ENCODE data around the gene POLR1C.
"Not testable (repeated sequence)": the region's sequence is repeated elsewhere in the genome, so short reads cannot be mapped to it uniquely, and the experiment has no call there.

The POLR1C gene

DNA sequence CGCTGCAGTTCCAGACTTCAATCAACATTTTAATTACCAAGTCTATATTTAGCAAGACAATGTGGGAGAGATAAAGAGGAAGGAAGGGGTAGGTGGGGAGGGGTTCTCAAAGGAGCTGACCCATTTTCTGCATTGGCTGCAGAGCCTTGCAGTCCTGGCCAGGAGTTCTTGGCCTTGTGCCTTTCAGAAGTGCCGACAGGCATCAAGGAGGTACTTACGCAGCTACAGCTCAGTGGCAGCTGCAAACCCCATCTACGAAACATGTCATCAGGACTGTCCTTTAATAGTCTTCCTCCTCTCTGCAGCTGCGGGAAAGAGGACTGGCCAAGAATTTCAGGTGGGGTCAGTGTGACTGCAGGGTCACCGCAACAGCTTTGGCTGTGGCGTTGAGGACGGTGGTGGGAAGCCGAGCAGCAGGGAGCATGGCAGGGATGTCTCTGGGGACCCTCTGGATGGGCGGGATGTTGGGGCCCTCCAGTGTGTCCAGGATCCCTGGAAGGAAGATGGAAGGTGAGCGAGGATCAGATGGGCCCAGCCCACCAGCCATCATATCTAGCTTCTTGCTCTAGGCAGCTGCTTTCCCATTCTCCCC is 5.0 kb upstream of the POLR1C start:
- no peak for DNase-seq

GRCh38 chr6:43515808-43516207 is 1.1 kb upstream of the POLR1C start:
- no peak for DNase-seq

- DNase-seq: no peak
Observed at GRCh38 chr6:43516367-43516696, 557 bp upstream of the POLR1C start.

DNA sequence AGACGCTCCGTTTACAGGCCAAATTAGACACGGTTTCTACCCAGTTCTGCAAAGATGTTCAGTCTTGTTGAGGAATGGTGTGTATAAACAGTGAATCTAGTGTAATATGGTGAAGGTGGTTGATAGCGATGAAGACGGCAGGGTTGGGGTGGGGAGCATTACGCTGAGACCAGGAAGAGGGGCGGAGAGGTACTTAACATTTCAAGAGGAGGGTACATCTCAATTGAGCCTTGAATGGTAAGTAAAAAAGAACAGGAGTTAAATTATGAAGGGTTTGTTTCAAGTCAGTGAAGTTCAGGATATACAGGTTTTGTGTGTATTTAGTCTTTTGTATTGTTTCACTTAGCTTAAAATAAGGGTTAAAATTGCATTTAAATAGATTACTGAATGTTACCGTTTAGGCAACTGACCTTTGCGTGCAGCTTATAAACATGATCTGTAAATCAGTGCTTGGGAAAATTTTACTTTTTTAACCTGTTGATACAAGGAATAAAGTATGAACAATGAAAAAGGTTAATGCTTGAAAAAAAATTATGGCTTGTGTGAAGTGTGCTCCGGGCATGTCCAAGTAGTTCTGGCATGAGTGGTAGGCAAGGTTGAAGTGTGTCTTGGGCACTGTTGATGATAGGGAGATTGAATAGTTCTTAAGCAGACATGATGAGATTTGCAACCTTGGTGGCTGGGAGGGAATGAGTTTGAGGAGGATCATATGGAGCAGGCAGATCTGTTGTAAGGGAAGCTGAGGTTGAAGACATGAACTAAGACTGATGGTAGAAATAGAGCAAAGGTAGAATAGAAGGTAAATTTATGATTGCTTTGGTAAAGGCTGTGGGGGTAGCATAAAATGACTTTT is 842 bp downstream of the POLR1C start:
- DNase-seq: no peak

DNA sequence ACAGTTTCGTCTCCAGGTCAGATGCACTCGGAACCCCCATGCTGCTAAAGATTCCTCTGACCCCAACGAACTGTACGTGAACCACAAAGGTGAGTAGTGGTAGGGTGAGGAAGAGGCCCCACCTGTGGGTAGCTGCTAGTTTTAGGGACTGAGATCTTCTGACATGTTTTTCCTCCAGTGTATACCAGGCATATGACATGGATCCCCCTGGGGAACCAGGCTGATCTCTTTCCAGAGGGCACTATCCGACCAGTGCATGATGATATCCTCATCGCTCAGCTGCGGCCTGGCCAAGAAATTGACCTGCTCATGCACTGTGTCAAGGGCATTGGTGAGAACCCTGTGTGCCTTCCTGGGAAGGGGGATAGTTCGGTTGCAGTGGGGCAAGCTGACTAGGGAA is 3.2 kb downstream of the POLR1C start:
- no peak for DNase-seq

DNA sequence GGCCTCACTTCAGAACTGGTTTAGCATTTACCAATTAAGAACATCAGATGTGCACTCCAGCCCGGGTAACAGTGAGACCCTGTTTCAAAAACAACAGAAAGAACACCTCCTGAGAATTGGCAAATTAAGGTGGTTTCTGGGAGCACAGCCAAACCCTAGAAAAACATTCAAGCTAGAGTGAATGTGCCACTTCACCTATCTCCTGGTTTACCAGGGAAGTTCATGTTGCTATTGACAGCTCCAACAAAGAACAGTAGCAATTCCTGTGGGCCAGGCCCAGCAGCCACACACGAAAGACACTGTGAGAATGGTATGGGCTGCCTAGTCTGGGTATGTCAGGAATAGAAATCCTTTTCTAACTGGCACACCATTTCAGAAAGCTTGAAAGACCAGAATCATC is 4.9 kb downstream of the POLR1C start:
- DNase-seq: peak; percentile 36

GRCh38 chr6:43522547-43523261 is 5.8 kb downstream of the POLR1C start:
- DNase-seq: no peak

GRCh38 chr6:43523284-43523683 is 6.4 kb downstream of the POLR1C start:
- no peak for DNase-seq

DNA sequence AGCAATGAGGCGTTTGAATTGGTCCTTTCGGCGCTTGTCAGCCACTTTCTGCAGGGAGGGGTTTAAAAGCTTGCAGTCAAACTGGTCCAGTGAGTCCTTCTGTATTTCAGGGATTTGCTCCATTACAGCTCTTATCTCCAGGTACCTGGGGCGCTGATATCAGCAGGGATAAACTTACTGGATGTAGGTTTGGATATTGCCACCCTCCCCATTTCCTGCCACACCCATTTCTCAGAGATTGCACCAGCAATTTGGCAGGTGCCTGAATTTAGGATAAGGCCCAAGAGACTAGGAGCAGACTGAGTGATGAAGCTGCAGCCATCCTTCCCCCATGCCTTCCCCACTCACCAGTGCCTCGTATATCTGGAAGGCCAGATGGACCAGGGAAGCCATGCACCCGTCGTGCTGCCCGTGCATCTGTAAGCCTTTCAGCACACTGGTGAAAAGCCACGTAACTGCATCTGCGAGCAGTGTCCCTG is 7.6 kb downstream of the POLR1C start:
- DNase-seq: no peak

DNA sequence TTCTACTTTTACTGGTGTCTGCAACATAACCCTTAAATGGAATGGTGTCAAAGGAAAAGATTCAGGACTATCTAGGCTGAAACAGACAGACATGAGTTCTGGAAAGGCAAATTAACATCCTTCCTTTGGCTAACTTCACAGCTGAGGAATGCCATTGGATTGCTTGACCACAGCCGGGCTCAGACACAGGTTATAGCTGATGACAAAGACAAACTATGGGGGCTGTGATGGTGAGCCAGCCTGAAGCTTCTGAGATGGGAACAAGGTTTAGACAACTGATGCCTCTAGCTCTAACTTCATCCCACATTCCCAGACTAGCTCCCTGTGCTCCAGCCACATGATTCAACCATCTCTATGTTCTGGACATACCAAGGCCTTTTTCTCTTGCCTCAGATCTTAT is 15.3 kb downstream of the POLR1C start:
- no peak for DNase-seq

- not testable (repeated sequence) for DNase-seq
Observed at GRCh38 chr6:43538986-43539385, 22.1 kb downstream of the POLR1C start.

- not testable (repeated sequence) for DNase-seq
Observed at GRCh38 chr6:43539409-43539808, 22.5 kb downstream of the POLR1C start.

DNA sequence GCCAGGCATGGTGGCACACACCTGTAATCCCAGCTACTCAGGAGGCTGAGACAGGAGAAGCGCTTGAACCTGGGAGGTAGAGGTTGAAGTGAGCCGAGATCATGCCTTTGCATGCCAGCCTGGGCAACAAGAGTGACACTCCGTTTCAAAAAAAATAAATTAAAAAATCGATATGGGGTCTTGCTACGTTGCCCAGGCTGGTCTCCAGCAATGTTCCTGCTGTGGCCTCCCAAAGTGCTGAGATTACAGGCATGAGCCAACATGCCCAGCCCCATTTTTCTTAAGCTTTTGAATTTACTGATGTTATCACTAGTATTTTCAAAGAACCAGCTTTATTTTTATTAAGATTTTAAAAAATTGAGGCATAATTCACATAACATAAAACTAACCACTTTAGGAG is 23.6 kb downstream of the POLR1C start:
- DNase-seq: no peak

GRCh38 chr6:43541774-43542471 is 25.0 kb downstream of the POLR1C start:
- no peak for DNase-seq

DNA sequence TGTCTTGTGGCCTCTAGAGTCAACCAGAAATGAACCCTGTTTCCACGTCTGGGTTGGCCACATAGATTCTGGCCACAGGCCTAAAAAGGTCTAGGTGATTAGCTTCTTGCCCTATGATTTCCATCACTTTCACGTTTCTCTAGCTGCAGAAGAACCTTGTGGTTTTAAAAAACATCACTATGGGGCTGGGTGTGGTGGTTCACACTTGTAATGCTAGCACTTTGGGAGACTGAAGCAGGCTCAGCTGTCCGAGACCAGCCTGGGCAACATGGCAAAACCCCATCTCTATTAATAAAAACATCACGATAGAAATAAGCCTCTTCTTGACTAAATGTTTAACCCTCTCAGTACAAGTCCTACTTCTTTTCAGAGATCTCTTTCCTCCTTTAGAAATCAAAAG is 27.6 kb downstream of the POLR1C start:
- DNase-seq: no peak

- no peak for DNase-seq
Observed at GRCh38 chr6:43547222-43547621, 30.3 kb downstream of the POLR1C start.

DNA sequence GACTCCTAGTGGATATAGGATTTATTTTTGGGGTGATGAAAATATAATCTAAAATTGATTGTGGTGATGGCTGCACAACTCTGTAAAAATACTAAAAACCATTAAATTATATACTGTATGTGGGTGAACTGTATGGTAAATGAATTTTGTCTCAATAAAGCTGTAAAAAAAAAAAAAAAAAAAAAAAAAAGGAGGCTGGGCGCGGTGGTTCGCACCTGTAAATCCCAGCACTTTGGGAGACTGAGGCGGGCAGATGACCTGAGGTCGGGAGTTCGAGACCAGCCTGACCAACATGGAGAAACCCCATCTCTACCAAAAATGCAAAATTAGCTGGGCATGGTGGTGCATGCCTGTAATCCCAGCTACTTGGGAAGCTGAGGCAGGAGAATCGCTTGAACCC is 40.7 kb downstream of the POLR1C start:
- DNase-seq: not testable (repeated sequence)

- DNase-seq: no peak
Observed at GRCh38 chr6:43559328-43559727, 42.4 kb downstream of the POLR1C start.

- DNase-seq: no peak
Observed at GRCh38 chr6:43570876-43571441, 54.1 kb downstream of the POLR1C start.
